Brain pericyte (primary cell): ENCODE results near the gene SLC32A1.

ENCODE experiments used
- DNase-seq: peaks from one replicate; pipeline ENCODE4 v3.0.0-alpha.2; 2012; ENCODE audit warnings: low read depth, low spot score

The SLC32A1 gene

GRCh38 chr20:38725931-38726803 lies 1.9 kb downstream of the SLC32A1 start:
- no peak for DNase-seq

- no peak for DNase-seq
Observed at GRCh38 chr20:38726804-38727606, 2.7 kb downstream of the SLC32A1 start.

- DNase-seq: no peak
Observed at GRCh38 chr20:38727607-38728190, 3.4 kb downstream of the SLC32A1 start.

GRCh38 chr20:38728191-38728781 lies 4.0 kb downstream of the SLC32A1 start:
- DNase-seq: no peak

- no peak for DNase-seq
Observed at GRCh38 chr20:38728911-38729642, 4.8 kb downstream of the SLC32A1 start.

GRCh38 chr20:38729767-38730166 lies 5.5 kb downstream of the SLC32A1 start:
- no peak for DNase-seq

GRCh38 chr20:38730167-38730988 lies 6.1 kb downstream of the SLC32A1 start:
- DNase-seq: no peak

- no peak for DNase-seq
Observed at GRCh38 chr20:38730989-38731737, 6.9 kb downstream of the SLC32A1 start.

GRCh38 chr20:38731738-38732113 lies 7.4 kb downstream of the SLC32A1 start:
- DNase-seq: no peak

GRCh38 chr20:38732981-38733380 lies 8.7 kb downstream of the SLC32A1 start:
- DNase-seq: no peak

GRCh38 chr20:38735172-38735571 lies 10.9 kb downstream of the SLC32A1 start:
- DNase-seq: no peak

GRCh38 chr20:38737887-38738286 lies 13.6 kb downstream of the SLC32A1 start:
- DNase-seq: no peak

GRCh38 chr20:38745757-38746156 lies 21.5 kb downstream of the SLC32A1 start:
- no peak for DNase-seq

- no peak for DNase-seq
Observed at GRCh38 chr20:38747495-38748096, 23.3 kb downstream of the SLC32A1 start.

- DNase-seq: peak; percentile 79
Observed at GRCh38 chr20:38748097-38748860, 24.0 kb downstream of the SLC32A1 start, which contains the start of gene ACTR5. ACTR5 (plus strand) TSS chr20:38748460; CDS start chr20:38748479, 19 bp downstream.

GRCh38 chr20:38748861-38749149 lies 24.5 kb downstream of the SLC32A1 start:
- no peak for DNase-seq

GRCh38 chr20:38751360-38751976 lies 27.2 kb downstream of the SLC32A1 start:
- no peak for DNase-seq

GRCh38 chr20:38752029-38752428 lies 27.7 kb downstream of the SLC32A1 start:
- DNase-seq: no peak
